ENCODE measurements around the gene CERS2.

Gene CERS2

DNA sequence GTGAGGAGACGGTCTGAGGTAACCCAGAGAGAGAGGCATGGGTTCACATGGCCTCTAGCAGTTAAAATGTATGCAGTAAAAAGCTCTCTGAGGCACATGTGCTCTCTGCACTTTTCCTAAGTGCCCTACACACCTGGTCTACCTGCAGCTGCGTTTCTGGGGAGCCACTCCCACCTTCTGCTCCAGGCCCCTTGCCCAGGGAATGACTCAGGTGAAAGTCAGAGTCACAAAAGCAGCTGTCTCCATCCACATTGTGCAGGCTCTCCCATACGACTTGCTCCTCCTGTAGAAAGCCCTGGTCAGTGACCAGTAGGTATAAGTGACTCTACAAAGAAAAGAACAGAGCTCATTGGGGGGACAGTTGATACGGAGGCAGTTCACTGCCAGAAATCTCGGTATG lies 23.3 kb upstream of the CERS2 start:
- no peak for DNase-seq

DNA sequence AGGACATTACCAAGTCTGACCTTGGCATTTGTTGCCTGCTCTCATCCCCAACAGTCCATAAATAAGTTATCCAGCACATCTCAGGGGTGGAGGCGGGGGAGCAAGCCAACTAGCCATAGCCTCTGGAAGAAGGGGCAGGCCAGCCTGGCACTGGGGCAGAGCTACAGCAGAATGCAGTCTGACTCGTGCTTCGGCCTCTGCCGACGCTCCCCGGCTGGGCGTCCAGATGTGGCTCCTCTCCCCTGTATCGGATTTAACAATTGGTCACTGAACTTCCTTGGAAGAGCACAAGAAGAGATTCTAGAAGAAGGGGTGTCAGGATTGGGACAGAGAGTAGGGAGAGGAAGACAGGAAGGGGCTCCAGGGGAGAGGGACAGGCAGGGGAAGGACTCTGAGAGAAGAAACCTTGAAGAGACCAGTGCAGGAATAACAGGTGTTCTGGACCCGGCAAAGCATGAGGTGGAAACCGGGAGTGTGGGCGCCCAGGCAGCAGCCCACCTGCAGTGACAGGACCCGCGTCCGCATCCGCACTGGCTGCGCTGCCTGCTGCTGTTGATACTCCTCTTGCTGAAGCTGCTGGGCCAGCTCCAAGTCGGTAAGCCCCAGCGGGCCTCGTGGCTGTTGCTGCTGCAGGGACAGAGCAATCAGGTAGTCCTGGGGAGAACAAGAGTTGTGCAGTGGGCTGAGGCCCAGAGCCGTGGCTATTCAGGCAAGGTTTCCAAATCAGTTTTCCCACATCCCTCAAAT lies 22.7 kb upstream of the CERS2 start:
- DNase-seq: no peak

DNA sequence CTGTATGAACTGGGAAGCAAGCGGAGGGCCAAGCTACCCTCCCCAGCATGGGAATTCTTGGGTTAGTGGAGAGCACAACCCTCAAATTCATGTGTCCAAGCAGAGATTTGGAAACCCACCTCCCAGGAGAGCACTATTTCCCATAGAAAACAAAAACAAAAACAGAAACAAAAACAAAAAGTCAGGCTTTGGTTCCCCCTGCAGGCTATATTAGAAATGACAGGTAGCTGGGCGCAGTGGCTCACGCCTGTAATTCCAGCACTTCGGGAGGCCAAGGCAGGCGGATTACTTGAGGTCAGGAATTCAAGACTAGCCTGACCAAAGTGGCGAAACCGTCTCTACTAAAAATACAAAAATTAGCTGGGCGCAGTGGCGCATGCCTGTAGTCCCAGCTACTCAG lies 21.3 kb upstream of the CERS2 start:
- peak; percentile 23 for DNase-seq

DNA sequence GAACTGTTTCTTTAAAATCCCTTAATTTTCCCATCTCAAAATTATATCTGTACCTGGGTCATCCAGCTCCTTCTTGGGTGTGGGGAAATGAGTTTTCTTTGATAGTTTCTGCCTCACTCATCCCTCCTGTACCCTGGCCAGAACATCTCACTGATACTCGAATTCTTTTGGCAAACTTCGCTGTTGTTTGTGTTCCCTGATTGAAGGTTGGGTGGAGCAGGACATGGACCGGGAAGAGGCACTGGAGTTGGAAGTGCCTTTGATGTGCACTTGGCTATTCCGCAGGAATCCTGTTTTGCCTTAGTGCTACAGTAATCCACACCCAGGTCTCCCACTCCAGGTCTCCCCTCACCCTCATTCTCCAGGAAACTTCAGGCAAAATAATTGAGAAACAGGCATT lies 20.8 kb upstream of the CERS2 start:
- no peak for DNase-seq

DNA sequence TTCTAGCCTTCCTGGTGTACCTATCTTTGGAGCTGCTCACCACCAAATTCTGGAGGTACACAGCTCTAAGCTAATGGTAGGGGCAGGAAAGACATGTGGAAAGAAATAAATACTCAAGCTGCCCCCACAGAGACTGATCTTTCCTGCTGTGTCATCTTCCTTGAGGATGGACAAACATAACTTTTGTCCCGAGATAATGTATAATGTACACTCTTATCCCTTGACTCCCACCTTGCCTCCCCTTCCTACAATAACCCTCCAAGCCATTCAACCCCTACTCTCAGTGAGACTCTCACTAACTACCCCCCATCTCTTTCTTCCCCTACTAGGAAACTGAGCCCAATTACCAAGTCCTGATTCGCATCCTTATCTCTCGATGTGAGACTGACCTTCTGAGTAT lies 19.6 kb upstream of the CERS2 start:
- no peak for DNase-seq

DNA sequence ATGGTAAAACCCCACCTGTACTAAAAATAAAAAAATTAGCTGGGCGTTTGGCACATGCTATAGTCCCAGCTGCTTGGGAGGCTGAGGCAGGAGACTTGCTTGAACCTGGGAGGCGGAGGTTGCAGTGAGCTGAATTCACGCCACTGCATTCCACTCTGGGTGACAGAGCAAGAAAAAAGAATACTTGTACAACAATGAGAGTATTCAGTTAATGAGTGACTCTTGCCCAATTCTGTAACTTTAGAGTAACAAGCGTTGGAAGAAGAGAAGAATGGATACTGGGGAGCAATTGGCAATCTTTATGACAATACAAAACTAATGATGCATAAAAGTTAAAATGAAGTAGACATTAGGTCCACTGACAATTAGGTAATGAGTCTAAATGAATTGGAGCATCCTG lies 18.0 kb upstream of the CERS2 start:
- no peak for DNase-seq

DNA sequence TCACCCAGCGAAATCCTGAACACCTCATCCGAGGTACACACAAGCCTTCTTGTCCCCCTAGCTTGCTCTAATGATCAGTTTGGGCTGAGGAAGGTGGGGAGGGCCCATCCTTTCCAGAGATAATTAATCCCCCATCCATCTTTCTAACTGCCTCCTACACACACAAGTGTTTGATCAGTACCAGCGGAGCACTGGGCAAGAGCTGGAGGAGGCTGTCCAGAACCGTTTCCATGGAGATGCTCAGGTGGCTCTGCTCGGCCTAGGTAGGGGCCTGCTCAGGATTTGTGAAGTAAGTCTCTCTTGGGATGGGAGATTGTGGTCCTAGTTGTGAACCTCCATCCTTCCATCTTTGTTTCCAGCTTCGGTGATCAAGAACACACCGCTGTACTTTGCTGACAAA lies 13.3 kb upstream of the CERS2 start:
- DNase-seq: no peak

DNA sequence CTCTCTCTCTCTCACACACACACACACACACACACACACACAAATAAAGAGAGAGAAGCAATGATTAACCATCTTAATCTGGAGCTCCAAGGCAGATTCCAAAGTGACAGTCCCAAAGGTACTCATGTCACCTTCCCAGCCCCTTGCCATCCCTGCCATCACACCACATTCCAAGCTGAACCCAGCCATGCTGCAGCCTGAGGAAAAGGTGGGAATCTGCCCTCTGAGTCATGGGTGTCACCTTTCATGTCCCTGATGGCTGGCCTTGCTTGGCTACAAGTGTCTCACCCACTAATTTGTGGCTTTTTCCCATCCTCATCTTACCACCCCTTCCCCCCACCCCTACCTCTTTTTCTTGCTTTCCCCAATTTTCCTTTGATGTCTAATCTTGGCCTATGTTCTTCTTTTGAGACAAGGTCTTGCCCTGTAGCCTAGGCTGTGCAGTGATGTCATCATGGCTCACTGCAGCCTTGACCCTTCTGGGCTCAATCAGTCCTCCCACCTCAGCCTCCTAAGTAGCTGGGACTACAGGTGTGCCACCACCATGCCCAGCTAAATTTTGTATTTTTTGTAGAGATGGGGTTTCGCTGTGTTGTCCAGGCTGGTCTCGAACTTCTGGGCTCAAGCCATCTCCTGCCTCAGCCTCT lies 10.7 kb upstream of the CERS2 start:
- DNase-seq: no peak

DNA sequence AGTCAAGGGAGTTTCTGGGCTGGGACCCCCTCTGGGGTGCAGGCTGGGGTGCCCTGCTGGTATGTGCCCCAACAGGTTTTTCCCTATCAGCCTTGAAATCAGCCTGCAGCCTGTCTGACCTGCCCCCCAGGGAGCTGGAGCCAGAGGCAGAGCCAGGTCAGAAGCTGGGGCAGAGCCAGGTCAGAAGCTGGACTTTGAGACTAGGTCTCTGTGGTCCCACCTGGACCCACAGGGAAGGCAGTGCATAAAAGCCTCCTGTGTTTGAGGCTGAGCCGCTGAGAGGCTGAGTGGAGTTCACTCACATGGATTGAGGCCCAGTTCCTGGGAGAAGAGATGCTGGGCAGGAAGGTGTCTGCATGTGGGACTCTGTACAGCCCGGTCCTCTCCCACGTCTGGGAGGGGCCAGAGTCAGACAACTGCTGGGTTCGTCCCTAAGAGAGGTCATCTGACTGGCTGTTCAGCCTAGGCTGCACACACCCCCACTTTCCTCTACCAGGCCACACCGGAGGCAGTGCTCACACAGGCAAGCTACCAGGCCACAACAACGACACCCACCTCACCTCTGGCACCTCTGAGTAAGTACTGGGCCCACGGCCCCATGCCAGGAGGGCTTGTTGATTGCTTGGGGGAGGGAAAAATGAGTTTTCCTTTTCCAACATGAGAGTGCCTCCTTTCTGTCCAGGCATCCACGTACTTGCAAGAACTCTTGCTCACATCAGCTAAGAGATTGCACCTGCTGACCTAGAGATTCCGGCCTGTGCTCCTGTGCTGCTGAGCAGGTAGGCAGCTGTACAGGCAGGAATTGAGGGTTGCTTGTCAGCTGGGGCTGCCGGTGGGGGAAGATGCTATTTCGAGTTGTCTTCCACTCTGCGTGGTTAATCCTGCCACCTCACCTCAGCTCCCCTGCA lies 7.4 kb upstream of the CERS2 start, which contains the start of gene ANXA9:
Gene ANXA9, plus strand, starts transcription at position 488 of the 908 bp plus-strand sequence. CDS start 814 bp downstream, outside the sequence.
- no peak for DNase-seq

DNA sequence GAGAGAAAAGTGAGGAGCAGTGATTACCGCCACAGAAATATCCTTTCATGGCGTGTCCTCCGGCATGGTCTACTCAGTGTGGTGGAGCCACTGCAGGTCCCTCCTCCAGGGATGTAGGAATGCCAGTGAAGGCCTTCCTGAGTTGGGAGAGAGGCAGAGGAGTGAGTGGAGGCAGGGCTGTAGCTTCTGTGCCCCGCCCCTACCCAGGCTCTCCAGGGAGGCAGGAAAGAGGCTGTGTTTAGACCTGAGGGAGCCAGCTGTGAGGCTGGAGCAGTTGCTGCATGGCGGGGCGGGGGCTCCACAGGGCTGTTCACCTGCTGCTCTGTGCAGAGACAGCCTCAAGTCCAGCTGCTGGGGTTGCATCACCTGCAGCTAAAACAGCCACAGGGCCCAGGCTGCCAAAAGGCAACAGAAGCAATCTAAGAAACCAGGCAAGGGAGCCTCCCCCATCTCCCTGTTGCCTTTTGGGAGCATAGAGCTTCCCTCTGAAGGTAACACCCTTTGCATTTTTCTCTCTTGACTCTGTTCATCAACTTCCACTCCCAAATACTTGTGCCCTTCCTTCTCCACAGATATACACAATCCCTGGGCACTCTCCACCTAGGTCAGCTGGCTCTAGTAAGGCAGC lies 6.7 kb upstream of the CERS2 start:
- DNase-seq: peak; percentile 26

DNA sequence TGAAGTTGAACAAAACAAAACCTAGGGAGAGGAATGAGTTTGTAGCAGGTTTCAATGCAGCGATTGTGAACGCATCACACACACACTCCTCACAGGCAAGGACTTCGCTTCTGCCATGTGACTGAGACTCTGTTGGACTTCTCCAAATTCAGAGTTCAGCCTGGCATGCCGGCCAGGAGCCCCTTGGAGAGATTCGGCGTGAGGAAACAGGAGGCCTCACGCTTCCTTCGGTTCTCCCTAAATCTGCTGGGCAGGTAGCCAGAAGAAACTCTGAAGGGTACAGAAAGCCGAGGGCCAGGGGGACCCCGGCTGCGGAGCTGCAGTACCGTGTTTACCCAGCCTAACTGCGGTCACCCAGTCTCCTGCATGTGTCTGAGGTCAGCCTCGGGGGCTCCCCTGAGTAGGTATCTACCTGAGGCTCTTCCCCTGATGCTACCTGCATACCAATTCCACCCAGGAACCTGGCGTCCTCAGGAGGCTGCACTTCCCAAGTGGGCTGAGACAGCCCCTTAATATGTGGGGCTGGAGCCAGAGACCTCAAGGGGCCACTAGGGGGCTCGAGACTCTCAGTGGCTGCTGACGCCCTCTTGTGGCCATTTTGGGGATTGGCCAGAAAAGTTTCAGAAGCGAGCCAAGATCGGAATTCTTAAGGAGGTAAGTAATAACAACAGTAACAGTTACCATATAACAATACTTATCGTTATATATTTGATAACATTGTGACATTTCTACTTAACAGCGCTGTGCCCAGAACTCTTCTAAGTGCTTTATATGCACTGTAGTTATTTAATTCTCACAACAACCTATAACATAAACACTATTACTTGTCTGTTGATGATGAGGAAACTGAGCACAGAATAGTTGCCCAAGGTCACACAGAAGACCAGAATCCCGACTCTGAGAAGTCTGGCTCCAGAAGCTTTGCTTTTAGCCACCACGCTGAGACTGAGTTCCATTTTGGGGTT lies 4.7 kb upstream of the CERS2 start:
- peak; percentile 86 for DNase-seq

DNA sequence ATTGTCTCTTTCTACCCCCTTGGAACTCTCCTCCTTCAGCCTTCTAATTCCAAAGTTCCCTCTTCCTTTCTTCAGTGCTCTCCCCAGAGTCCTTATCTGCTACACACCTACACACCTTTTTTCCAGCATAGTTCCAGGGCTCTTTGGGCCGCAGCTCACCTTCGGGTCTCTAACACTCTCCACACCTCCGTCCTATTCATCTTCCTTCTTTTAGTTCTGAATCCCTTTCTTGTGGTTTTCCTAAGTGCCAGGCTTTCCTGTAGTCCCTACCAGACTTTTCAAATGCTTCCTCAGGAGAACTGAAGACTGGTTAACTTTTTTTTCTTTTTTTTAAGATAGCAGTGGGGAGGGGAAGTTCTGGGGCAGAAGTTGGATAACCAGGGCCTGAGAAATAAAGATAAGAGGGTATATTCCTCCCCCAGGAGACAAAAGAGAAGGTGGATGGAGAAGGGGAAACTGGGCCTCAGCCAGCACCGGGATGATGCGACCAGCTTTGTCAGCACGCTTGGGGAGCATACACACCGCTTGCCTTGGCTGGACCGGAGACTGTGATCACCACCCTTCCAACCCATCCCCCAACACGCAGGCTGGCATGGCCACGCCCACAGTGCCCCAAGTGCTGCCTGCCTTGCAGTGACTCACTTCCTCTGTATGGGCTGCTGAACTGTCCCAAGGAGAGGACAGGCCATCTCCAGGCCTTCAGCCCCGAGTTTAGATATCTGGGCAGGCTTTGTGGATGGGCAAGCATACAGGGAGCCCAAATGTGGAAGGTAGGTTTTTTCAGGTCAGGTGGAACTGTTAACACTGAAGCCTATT lies 2.5 kb upstream of the CERS2 start:
- DNase-seq: peak; percentile 76

DNA sequence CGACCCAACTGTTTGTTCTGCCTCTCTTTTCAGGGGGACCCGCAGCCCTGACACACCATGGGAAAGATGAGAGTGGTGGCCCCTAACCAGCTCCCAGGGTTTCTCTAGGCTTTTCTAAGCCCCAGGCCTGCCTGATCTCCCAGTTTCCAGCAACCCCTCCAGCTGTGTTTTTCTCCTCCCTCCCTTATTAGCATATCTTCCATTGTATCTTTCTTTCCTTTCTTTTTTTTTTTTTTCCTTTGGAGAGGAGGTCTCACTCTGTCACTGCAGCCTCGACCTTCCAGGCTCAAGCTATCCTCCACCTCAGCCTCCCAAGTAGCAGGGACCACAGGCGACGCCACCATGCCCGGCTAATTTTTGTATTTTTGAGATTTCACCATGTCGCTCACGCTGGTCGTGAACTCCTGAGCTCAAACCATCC lies 1.8 kb upstream of the CERS2 start:
- DNase-seq: no peak

DNA sequence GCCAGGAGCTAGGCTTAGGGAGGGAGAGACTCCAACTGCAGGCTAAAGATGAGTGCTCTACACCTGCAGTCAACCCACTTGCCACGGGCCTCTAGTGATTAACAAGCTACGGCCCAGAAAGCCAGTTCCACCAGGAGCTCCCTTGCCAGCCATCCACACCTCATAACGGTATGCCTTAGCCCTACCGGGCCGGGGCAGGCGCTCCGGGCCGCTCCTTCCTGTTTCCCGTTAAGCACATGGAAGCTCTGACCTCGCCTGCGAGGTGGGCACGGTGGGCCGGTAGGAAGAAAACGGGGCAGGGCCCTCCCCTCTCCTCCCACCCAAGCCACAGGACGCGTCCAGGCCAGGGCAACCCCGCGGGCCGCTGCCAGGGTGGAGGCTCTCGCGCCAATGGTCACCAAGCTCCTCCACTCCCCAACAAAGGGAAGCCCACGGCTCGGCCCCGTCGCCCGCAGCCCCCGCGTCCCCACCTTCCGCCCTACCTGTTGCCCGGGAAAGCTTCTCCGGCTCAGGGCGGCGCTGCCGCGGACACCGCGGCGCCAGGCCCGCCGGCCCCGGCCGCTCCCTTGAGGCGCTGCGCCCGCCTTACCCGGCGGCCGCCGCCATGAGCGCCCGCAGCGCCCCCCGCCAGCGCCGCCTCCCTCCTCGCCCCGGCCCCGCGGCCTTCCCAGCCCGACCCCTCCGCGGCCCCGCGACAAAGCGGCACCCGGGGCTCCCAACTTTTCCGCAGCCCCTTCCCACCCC lies 627 bp downstream of the CERS2 start:
- no peak for DNase-seq

DNA sequence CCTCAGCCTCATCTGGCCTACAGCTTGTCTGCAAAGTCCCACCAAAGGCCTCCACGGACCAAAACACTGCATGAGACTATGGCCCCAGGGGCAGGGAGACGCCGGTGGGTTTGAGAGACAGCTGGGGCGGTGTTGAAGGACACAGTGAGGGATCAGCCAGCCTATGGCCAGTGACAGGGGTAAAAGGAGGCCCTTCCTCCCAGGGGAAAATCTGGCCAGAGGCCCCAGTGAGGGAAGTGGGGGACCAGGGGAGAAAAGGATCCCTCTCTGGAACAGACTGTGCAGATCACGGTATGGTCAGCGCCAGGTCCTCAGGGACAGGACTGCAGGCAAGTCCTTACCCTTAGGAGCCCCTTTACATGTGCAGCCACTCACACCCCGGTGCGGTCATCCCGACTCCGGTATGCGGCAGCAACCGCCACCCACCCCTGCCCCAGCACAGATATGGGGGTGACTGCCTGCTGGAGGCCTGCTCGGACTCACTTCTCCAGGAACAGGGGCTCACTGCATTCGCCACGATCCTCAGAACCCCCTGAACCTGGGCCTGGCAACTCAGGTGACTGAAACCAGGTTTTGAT lies 1.3 kb downstream of the CERS2 start:
- DNase-seq: no peak

DNA sequence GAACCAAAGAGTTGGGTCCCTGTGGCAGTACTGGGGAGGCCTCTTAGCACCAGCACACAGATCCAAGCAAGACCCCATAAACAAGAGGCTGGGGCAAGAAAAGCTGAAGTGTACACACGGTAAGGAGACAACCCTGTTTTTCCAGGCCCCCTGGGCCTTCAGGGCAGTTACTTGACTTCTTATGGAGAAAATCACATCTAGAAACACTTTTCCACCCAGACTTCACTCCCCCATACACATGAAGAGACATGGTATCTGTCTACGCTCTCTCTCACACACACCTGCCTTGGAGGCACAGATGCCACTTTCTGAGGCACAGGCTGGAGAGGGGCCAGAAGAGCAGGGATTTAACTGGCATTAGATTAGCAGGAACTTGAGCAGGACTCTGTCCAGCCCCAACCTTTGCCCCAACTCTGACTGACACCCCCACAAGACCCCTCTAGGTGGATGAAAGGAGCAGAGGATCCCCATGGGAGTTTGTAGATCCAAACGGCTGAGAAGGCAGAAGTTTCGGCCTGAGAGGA lies 2.2 kb downstream of the CERS2 start:
- DNase-seq: no peak

DNA sequence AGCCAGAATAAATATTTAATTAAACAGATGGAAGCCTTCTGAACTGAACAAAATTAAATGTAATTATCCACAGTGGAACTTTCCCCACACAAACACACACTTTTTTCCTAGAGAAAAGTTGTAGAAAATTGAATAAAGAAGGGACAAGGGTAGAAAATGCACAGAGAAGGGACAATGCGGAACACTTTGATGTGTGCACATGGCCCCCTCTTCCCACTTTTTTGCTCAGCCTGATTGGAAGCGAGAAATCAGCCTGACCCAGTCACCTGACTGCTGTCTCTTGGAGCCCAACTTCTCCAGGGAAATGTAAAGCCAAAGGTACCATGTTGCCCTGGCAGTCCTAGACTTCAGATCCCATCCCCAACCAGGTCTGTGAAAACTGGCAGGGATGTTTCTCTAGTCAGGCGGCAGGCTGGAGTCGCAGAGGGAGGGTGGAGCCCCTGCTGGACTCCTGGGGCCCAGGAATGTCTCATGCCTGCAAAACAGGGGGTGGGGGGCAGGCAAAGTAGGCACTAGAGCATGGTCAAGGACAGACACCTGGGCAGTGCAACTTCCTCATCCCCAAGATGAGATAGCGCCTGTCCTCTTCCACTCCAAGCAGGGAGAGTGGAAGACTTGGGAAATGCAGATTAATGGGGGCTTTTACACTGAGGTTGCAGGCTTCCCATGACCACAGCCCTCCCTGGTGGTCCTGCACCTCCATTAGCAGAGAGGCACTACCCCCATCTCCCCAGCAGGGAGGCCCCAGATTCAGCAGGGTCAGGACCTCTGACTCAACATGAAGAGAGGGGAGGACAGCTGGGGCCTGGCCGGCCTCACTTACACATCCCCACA lies 2.8 kb downstream of the CERS2 start:
- DNase-seq: no peak

Measured in fibroblast of skin of back (primary cell).